DOHH2 (cell line): Measurements from ENCODE around the gene HECW1.
"Not testable (repeated sequence)": the region's sequence is repeated elsewhere in the genome, so short reads cannot be mapped to it uniquely, and the experiment has no call there.

Experiments
- H3F3A ChIP-seq: fragments of 200-600 bp; sonication (generic), shearing (Covaris generic); 2 replicates; pipeline ENCODE4 v1.6.0; 2016; ENCODE audit warnings: antibody characterized with exemption, mild to moderate bottlenecking; ENCODE audit not compliant: control insufficient read depth, insufficient read depth
- H3K27ac ChIP-seq: fragments of 200-600 bp; sonication (generic); 2 replicates; pipeline ENCODE4 v1.5.1; 2014; ENCODE audit warnings: low read depth, mild to moderate bottlenecking, low read length, moderate library complexity
- H3K27me3 ChIP-seq: fragments of 200-600 bp; sonication (generic); 2 replicates; pipeline ENCODE4 v1.6.1; 2014; ENCODE audit warnings: mild to moderate bottlenecking, low read length, mixed read lengths; ENCODE audit not compliant: control insufficient read depth
- H3K36me3 ChIP-seq: fragments of 200-600 bp; sonication (generic); 2 replicates; pipeline ENCODE4 v1.6.1; 2014; ENCODE audit warnings: mild to moderate bottlenecking, low read length, moderate library complexity, mixed read lengths; ENCODE audit not compliant: control insufficient read depth
- H3K4me1 ChIP-seq: fragments of 200-600 bp; sonication (generic); 2 replicates; pipeline ENCODE4 v1.6.1; 2014; ENCODE audit warnings: mild to moderate bottlenecking, low read length, mixed read lengths; ENCODE audit not compliant: control insufficient read depth
- H3K4me2 ChIP-seq: fragments of 200-600 bp; sonication (generic); 2 replicates; pipeline ENCODE4 v1.6.0; 2014; ENCODE audit warnings: mild to moderate bottlenecking, low read length, moderate library complexity
- H3K4me3 ChIP-seq: fragments of 200-600 bp; sonication (generic); 2 replicates; pipeline ENCODE4 v1.5.1; 2014; ENCODE audit warnings: mild to moderate bottlenecking, low read length, mixed read lengths
- H3K79me2 ChIP-seq: fragments of 200-600 bp; sonication (generic); 2 replicates; pipeline ENCODE4 v1.6.1; 2014; ENCODE audit warnings: mild to moderate bottlenecking, low read length, mixed read lengths; ENCODE audit not compliant: control insufficient read depth
- H3K9me2 ChIP-seq: fragments of 200-600 bp; sonication (generic); replicated peaks from 2 replicates; pipeline ENCODE4 v1.6.1; 2014; ENCODE audit warnings: mild to moderate bottlenecking, low read length, mixed read lengths; ENCODE audit not compliant: control insufficient read depth
- H3K9me3 ChIP-seq: fragments of 200-600 bp; sonication (generic); 2 replicates; pipeline ENCODE4 v1.6.1; 2014; ENCODE audit warnings: antibody characterized with exemption, low read length, mixed read lengths; ENCODE audit not compliant: control insufficient read depth, insufficient read depth
- H4K20me1 ChIP-seq: fragments of 200-600 bp; sonication (generic); 2 replicates; pipeline ENCODE4 v1.6.0; 2014; ENCODE audit warnings: low read depth, mild to moderate bottlenecking, antibody characterized with exemption, low read length, moderate library complexity; ENCODE audit not compliant: control insufficient read depth, insufficient read depth
- CTCF ChIP-seq: fragments of 200-600 bp; sonication (generic); IDR thresholded peaks from one replicate; pipeline ENCODE4 v1.5.1; 2014; ENCODE audit warnings: antibody characterized with exemption, mild to moderate bottlenecking, low read depth, low read length; ENCODE audit not compliant: poor library complexity, severe bottlenecking
- EZH2phosphoT487 ChIP-seq: fragments of 200-600 bp; sonication (generic); IDR thresholded peaks from 2 replicates; pipeline ENCODE4 v1.6.1; 2017; ENCODE audit warnings: borderline replicate concordance, mild to moderate bottlenecking, antibody characterized with exemption, low read length, moderate library complexity, mixed read lengths

The HECW1 gene

GRCh38 chr7:43485580-43485979 lies 373.1 kb downstream of the HECW1 start:
- peaks cover 6% of the 10 kb centered on the region for H3K4me1 ChIP-seq
- H3K4me3 ChIP-seq: no peak overlapping the region
- no peaks in the 10 kb centered on the region for H3K9me3 ChIP-seq
- H3K4me2 ChIP-seq: no peak overlapping the region
- no peak for TF ChIP-seq EZH2phosphoT487
- TF ChIP-seq CTCF: no peak
- H3K27ac ChIP-seq: no peak overlapping the region
- no peaks in the 10 kb centered on the region for H3K79me2 ChIP-seq
- H3K9me2 ChIP-seq: no peaks in the 10 kb centered on the region
- no peaks in the 10 kb centered on the region for H3F3A ChIP-seq
- peaks cover 17% of the 10 kb centered on the region for H3K27me3 ChIP-seq
- no peaks in the 10 kb centered on the region for H3K36me3 ChIP-seq
- no peaks in the 10 kb centered on the region for H4K20me1 ChIP-seq

- not testable (repeated sequence) for H3K79me2 ChIP-seq, H3K4me1 ChIP-seq, H3K36me3 ChIP-seq, H4K20me1 ChIP-seq, H3F3A ChIP-seq, H3K4me3 ChIP-seq, H3K9me2 ChIP-seq, H3K27ac ChIP-seq, H3K9me3 ChIP-seq, H3K4me2 ChIP-seq
- peaks cover 17% of the 10 kb centered on the region for H3K27me3 ChIP-seq
These were observed 373.6 kb downstream of the HECW1 start for GRCh38 chr7:43486008-43486407.

- H3K9me3 ChIP-seq: no peaks in the 10 kb centered on the region
- H3K27me3 ChIP-seq: peaks cover 22% of the 10 kb centered on the region
- no peaks in the 10 kb centered on the region for H4K20me1 ChIP-seq
- H3K36me3 ChIP-seq: no peaks in the 10 kb centered on the region
- H3K4me2 ChIP-seq: no peak overlapping the region
- no peaks in the 10 kb centered on the region for H3F3A ChIP-seq
- no peak overlapping the region for H3K4me3 ChIP-seq
- no peaks in the 10 kb centered on the region for H3K79me2 ChIP-seq
- TF ChIP-seq CTCF (no peak), EZH2phosphoT487 (no peak)
- no peaks in the 10 kb centered on the region for H3K9me2 ChIP-seq
- no peak overlapping the region for H3K27ac ChIP-seq
- H3K4me1 ChIP-seq: peaks cover 6% of the 10 kb centered on the region
These were observed 374.2 kb downstream of the HECW1 start for GRCh38 chr7:43486634-43487033.

- Histone ChIP-seq H3K27me3 (peaks cover 25% of the 10 kb centered on the region), H3F3A (no peaks in the 10 kb centered on the region), H3K4me1 (peaks cover 6% of the 10 kb centered on the region), H3K36me3 (no peaks in the 10 kb centered on the region), H4K20me1 (no peaks in the 10 kb centered on the region), H3K9me3 (no peaks in the 10 kb centered on the region), H3K79me2 (no peaks in the 10 kb centered on the region), H3K27ac (no peak overlapping the region), H3K4me2 (no peak overlapping the region), H3K9me2 (no peaks in the 10 kb centered on the region), H3K4me3 (no peak overlapping the region)
- no peak for TF ChIP-seq EZH2phosphoT487
- TF ChIP-seq CTCF: no peak
These were observed 375.3 kb downstream of the HECW1 start for GRCh38 chr7:43487731-43488073.
